SK-N-SH (cell line): ENCODE data around the gene ATPAF2.

Experiments used
- EP300 ChIP-seq, 2 experiments: IDR thresholded peaks; 2 replicates each; pipeline versions ENCODE4 v1.4.0 to v1.6.1; 2012; ENCODE audit warnings: borderline replicate concordance in 1 of 2, low read depth in 1 of 2, low read length in 1 of 2
- EZH2phosphoT487 ChIP-seq: fragments of 200-600 bp; sonication (generic); IDR thresholded peaks from 2 replicates; pipeline ENCODE4 v1.6.1; 2017; ENCODE audit warnings: low read depth, mixed run types, mild to moderate bottlenecking, antibody characterized with exemption, moderate library complexity, borderline replicate concordance
- MXI1 ChIP-seq: IDR thresholded peaks from 2 replicates; pipeline ENCODE4 v1.6.1; 2012; ENCODE audit warnings: mild to moderate bottlenecking, low read depth, low read length, improper control_type of control experiment
- SIN3A ChIP-seq: IDR thresholded peaks from 2 replicates; pipeline ENCODE4 v1.6.1; 2012; ENCODE audit warnings: low read depth, mild to moderate bottlenecking, low read length, moderate library complexity, borderline replicate concordance
- TEAD4 ChIP-seq: IDR thresholded peaks from 2 replicates; pipeline ENCODE4 v1.4.0; 2012; ENCODE audit warnings: mild to moderate bottlenecking, borderline replicate concordance; ENCODE audit not compliant: insufficient read depth
- YY1 ChIP-seq: IDR thresholded peaks from 2 replicates; pipeline ENCODE4 v1.4.0; 2012; ENCODE audit warnings: low read depth, mild to moderate bottlenecking
- TF ChIP-seq, protein P1 (sequence below): fragments of 200-600 bp; sonication (generic); IDR thresholded peaks from 2 replicates; pipeline ENCODE4 v1.6.1; 2017; ENCODE audit warnings: antibody characterized with exemption, mild to moderate bottlenecking, moderate library complexity

GRCh38 chr17:18033442-18034099, 5.4 kb downstream of the ATPAF2 start:
- no peak for TF ChIP-seq EZH2phosphoT487
- TF ChIP-seq, protein P1, sequence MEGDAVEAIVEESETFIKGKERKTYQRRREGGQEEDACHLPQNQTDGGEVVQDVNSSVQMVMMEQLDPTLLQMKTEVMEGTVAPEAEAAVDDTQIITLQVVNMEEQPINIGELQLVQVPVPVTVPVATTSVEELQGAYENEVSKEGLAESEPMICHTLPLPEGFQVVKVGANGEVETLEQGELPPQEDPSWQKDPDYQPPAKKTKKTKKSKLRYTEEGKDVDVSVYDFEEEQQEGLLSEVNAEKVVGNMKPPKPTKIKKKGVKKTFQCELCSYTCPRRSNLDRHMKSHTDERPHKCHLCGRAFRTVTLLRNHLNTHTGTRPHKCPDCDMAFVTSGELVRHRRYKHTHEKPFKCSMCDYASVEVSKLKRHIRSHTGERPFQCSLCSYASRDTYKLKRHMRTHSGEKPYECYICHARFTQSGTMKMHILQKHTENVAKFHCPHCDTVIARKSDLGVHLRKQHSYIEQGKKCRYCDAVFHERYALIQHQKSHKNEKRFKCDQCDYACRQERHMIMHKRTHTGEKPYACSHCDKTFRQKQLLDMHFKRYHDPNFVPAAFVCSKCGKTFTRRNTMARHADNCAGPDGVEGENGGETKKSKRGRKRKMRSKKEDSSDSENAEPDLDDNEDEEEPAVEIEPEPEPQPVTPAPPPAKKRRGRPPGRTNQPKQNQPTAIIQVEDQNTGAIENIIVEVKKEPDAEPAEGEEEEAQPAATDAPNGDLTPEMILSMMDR = peak; percentile 77
- TF ChIP-seq EP300 (IDR thresholded peaks at IDR 0.05; ENCODE audit: borderline replicate concordance in 1 of 2, low read depth in 1 of 2, low read length in 1 of 2) = no peak
- no peak for TF ChIP-seq MXI1
- no peak for TF ChIP-seq SIN3A
- TF ChIP-seq TEAD4 = no peak
- TF ChIP-seq YY1 = no peak
